Esophagus muscularis mucosa (tissue), 3 donors: ENCODE results near the gene CCL2.

Experiments used
- CTCF ChIP-seq, 3 experiments: fragments of 200-600 bp in 2 of 3; fragments of 450-650 bp in 1 of 3; sonication (generic) in 2 of 3; IDR thresholded peaks; one replicate each; pipeline ENCODE4 v1.5.1; 2017 to 2019; ENCODE audit warnings: antibody characterized with exemption in 3 of 3, mild to moderate bottlenecking in 2 of 3, moderate library complexity in 1 of 3
- EP300 ChIP-seq: sonication (generic); formaldehyde crosslinking; IDR thresholded peaks from one replicate; pipeline ENCODE4 v1.6.1; 2017; ENCODE audit warnings: antibody characterized with exemption

- TF ChIP-seq CTCF (IDR thresholded peaks at IDR 0.05) (no peak), EP300 (no peak)
Observed at GRCh38 chr17:34221411-34221810, 33.7 kb upstream of the CCL2 start.
